Spleen (tissue), 7 donors: ENCODE data around the gene IBA57.

Experiments
- CTCF ChIP-seq, 11 experiments: fragments of 200-600 bp in 7 of 11; fragments of 450-650 bp in 4 of 11; sonication (generic) in 4 of 11; IDR thresholded peaks in 8 of 11; conservative IDR thresholded peaks in 3 of 11; 1 replicate in 7 of 11; 2 replicates in 4 of 11; pipeline versions ENCODE4 v1.4.0 to v1.8.0; 2016 to 2021; ENCODE audit warnings: antibody characterized with exemption in 11 of 11, inconsistent platforms in 4 of 11, mild to moderate bottlenecking in 1 of 11
- POLR2A ChIP-seq, 3 donors: fragments of 450-650 bp; IDR thresholded peaks; one replicate each; pipeline ENCODE4 v1.5.1; 2017; ENCODE audit warnings: antibody characterized with exemption in 3 of 3, mild to moderate bottlenecking in 1 of 3
- POLR2AphosphoS5 ChIP-seq, 3 donors: sonication (generic); formaldehyde crosslinking; IDR thresholded peaks; one replicate each; pipeline ENCODE4 v1.5.1; 2017; ENCODE audit warnings: antibody characterized with exemption in 3 of 3
- donor health status: DM: no; HTN: no; CAD: no; lungs with moderate emphysema.
- donor health status: DM: no; HTN: no; CAD: no.
- donor health status: DM: no; HTN: no; CAD: no.

GRCh38 chr1:228209657-228210056 is 44.1 kb downstream of the IBA57 start:
- TF ChIP-seq CTCF (IDR thresholded peaks at IDR 0.05 in 8 of 11, conservative IDR thresholded peaks at IDR 0.05 in 3 of 11) (no peak), POLR2AphosphoS5 (IDR thresholded peaks at IDR 0.05) (no peak), POLR2A (IDR thresholded peaks at IDR 0.05) (no peak)
